ENCODE results near the gene FHIT.

FHIT gene

DNA sequence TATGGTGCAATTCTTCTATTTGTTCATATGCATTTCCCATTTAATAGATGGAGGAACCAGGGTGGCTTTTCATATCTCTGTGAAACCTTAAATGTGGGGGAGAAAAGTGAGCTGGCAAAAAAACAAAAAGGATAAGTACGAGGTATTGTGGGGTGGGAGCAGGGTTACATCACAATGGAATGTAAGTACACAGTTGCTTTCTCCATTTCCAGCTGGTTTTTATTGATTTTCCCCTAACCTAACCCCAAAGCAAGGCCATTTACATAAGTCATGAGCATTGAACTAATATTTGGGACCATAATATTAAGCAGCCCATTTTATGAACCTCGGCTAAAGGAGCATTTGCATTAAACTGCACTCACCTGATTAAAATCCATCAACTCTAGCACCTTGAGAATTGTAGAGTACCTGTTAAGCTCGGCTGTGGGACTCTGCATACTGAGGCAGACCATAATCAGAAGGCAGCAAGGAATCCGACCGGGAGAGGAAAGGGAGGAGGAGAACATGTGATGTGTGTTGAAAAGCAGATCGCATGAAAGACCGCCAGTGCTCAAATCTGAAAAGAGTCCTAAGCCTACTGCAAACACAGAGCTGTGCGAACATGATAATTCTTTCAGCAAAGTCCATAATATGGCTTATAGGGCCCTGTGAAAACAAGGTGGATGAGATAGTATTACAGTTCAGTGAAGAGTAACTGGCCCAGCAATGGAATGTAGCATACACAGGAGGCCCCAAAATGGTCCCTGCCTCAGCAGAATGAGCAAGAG is 513.4 kb downstream of the FHIT start:
- Histone ChIP-seq H3K4me3 (ENCODE audit: low read depth, low read length) (no peak overlapping the region), H3K27ac (no peak overlapping the region), H3K27me3 (replicated peaks) (no peaks in the 10 kb centered on the region), H3K36me3 (replicated peaks) (no peaks in the 10 kb centered on the region)
- no peak for DNase-seq
- TF ChIP-seq, protein P1, sequence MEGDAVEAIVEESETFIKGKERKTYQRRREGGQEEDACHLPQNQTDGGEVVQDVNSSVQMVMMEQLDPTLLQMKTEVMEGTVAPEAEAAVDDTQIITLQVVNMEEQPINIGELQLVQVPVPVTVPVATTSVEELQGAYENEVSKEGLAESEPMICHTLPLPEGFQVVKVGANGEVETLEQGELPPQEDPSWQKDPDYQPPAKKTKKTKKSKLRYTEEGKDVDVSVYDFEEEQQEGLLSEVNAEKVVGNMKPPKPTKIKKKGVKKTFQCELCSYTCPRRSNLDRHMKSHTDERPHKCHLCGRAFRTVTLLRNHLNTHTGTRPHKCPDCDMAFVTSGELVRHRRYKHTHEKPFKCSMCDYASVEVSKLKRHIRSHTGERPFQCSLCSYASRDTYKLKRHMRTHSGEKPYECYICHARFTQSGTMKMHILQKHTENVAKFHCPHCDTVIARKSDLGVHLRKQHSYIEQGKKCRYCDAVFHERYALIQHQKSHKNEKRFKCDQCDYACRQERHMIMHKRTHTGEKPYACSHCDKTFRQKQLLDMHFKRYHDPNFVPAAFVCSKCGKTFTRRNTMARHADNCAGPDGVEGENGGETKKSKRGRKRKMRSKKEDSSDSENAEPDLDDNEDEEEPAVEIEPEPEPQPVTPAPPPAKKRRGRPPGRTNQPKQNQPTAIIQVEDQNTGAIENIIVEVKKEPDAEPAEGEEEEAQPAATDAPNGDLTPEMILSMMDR (IDR thresholded peaks at IDR 0.05; ENCODE audit: low read depth, low read length, missing control alignments): no peak
- in situ Hi-C loops (cut with HindIII; ENCODE audit: low pct_ligation_motif_present, low sequenced_read_pairs): no loop called here

GRCh38 chr3:60730371-60730770 is 520.9 kb downstream of the FHIT start:
- DNase-seq: no peak
- in situ Hi-C loops (cut with HindIII; ENCODE audit: low pct_ligation_motif_present, low sequenced_read_pairs): no loop called here

GRCh38 chr3:60729056-60729455 is 522.2 kb downstream of the FHIT start:
- Histone ChIP-seq H3K27ac (no peak overlapping the region), H3K4me3 (ENCODE audit: low read depth, low read length) (no peak overlapping the region), H3K36me3 (replicated peaks) (no peaks in the 10 kb centered on the region), H3K27me3 (replicated peaks) (no peaks in the 10 kb centered on the region)
- TF ChIP-seq, protein P1 (IDR thresholded peaks at IDR 0.05; ENCODE audit: low read depth, low read length, missing control alignments): no peak
- in situ Hi-C loops (cut with HindIII; ENCODE audit: low pct_ligation_motif_present, low sequenced_read_pairs): no loop called here
- no peak for DNase-seq

More at GRCh38 chr3:60730371-60730770, 520.9 kb downstream of the FHIT start:
- Histone ChIP-seq H3K27ac (no peak overlapping the region), H3K27me3 (replicated peaks) (no peaks in the 10 kb centered on the region), H3K4me3 (ENCODE audit: low read depth, low read length) (no peak overlapping the region), H3K36me3 (replicated peaks) (no peaks in the 10 kb centered on the region)
- TF ChIP-seq, protein P1 (IDR thresholded peaks at IDR 0.05; ENCODE audit: low read depth, low read length, missing control alignments): no peak

- H3K4me3 ChIP-seq (ENCODE audit: low read depth, low read length): no peak overlapping the region
- no peak overlapping the region for H3K27ac ChIP-seq
- in situ Hi-C loops (cut with HindIII; ENCODE audit: low pct_ligation_motif_present, low sequenced_read_pairs): no loop called here
- no peak for DNase-seq
- no peaks in the 10 kb centered on the region for H3K27me3 ChIP-seq (replicated peaks)
- no peaks in the 10 kb centered on the region for H3K36me3 ChIP-seq (replicated peaks)
- TF ChIP-seq, protein P1 (IDR thresholded peaks at IDR 0.05; ENCODE audit: low read depth, low read length, missing control alignments): no peak
Observed at GRCh38 chr3:60728006-60728405, 523.2 kb downstream of the FHIT start.

- no peak overlapping the region for H3K27ac ChIP-seq
- H3K36me3 ChIP-seq (replicated peaks): no peaks in the 10 kb centered on the region
- in situ Hi-C loops (cut with HindIII; ENCODE audit: low pct_ligation_motif_present, low sequenced_read_pairs): no loop called here
- TF ChIP-seq, protein P1 (IDR thresholded peaks at IDR 0.05; ENCODE audit: low read depth, low read length, missing control alignments): no peak
- no peak for DNase-seq
- H3K27me3 ChIP-seq (replicated peaks): no peaks in the 10 kb centered on the region
- no peak overlapping the region for H3K4me3 ChIP-seq (ENCODE audit: low read depth, low read length)
Observed at GRCh38 chr3:60720736-60721135, 530.5 kb downstream of the FHIT start.

GRCh38 chr3:60716573-60716972 is 534.7 kb downstream of the FHIT start:
- Histone ChIP-seq H3K27me3 (replicated peaks) (no peaks in the 10 kb centered on the region), H3K36me3 (replicated peaks) (no peaks in the 10 kb centered on the region), H3K27ac (no peak overlapping the region), H3K4me3 (ENCODE audit: low read depth, low read length) (no peak overlapping the region)
- in situ Hi-C loops (cut with HindIII; ENCODE audit: low pct_ligation_motif_present, low sequenced_read_pairs): no loop called here
- TF ChIP-seq, protein P1 (IDR thresholded peaks at IDR 0.05; ENCODE audit: low read depth, low read length, missing control alignments): no peak
- no peak for DNase-seq
